Esophagus squamous epithelium (tissue), 4 donors: Measurements from ENCODE around the gene LRWD1.

Source experiments
- POLR2A ChIP-seq, 4 donors: fragments of 450-650 bp; IDR thresholded peaks; one replicate each; pipeline ENCODE4 v1.6.1; 2017; ENCODE audit warnings: antibody characterized with exemption in 4 of 4, mild to moderate bottlenecking in 4 of 4, moderate library complexity in 3 of 4
- TF ChIP-seq, protein P1 (sequence below), 6 experiments: fragments of 450-650 bp in 4 of 6; fragments of 200-600 bp in 2 of 6; sonication (generic) in 2 of 6; IDR thresholded peaks; one replicate each; pipeline ENCODE4 v1.5.1; 2016 to 2019; ENCODE audit warnings: antibody characterized with exemption in 6 of 6, mild to moderate bottlenecking in 4 of 6, moderate library complexity in 4 of 6

GRCh38 chr7:102453319-102453718, 11.5 kb upstream of the LRWD1 start:
- TF ChIP-seq, protein P1, sequence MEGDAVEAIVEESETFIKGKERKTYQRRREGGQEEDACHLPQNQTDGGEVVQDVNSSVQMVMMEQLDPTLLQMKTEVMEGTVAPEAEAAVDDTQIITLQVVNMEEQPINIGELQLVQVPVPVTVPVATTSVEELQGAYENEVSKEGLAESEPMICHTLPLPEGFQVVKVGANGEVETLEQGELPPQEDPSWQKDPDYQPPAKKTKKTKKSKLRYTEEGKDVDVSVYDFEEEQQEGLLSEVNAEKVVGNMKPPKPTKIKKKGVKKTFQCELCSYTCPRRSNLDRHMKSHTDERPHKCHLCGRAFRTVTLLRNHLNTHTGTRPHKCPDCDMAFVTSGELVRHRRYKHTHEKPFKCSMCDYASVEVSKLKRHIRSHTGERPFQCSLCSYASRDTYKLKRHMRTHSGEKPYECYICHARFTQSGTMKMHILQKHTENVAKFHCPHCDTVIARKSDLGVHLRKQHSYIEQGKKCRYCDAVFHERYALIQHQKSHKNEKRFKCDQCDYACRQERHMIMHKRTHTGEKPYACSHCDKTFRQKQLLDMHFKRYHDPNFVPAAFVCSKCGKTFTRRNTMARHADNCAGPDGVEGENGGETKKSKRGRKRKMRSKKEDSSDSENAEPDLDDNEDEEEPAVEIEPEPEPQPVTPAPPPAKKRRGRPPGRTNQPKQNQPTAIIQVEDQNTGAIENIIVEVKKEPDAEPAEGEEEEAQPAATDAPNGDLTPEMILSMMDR (IDR thresholded peaks at IDR 0.05) = no peak
- no peak for TF ChIP-seq POLR2A (IDR thresholded peaks at IDR 0.05)
